ENCODE results near the gene STAG1. TPM values are rescaled to one million over a fixed set of nuclear protein-coding genes. Genes with fewer than 3 reads are reported as not detected.
A peak's percentile ranks its signal among the peaks of the same experiment; 100 is the strongest.

The STAG1 gene
- total and polyA plus RNA-seq, 2 of the 13 experiments (the other 11 are each of a cell fraction or from before 2014, with no cell fraction given), result 6.2 to 25.9 TPM

DNA sequence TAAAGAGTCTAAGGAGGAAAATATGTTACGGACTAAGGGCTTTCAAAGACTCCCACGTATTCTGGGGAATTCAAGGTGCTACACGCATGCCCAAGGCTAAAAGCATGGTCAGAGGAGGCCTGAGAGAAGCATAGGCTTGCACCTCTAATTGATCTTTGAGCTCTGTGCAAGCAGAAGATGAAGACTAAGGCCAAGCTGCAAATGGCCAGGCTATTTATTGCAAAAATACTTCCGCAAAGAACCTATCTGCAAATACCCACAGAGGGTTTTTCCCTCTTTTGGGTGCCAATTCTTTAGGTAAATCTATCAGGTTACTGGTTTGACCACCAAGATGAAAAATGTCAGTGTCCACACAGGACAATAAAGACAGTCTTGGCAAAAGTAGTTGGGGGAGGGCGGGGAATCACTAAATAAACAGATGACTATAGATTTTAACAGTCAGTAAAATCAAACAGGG, 119.5 kb downstream of the STAG1 start:
- no peaks in the 10 kb centered on the region for H3K27me3 ChIP-seq (ENCODE audit: control insufficient read depth in 1 of 2, insufficient read depth in 2 of 2, low read length in 2 of 2)
- H3K4me1 ChIP-seq (ENCODE audit: insufficient read depth, low read length), result peaks cover 26% of the 10 kb centered on the region
- FAIRE-seq (peak; percentile 75), DNase-seq (ENCODE audit: low spot score) (peak; percentile 80), ATAC-seq (peak; percentile 82)
- no peak overlapping the region; a peak in 1 of 6 replicates for H3K4me3 ChIP-seq (replicated peaks in 1 of 3; ENCODE audit: insufficient read depth in 1 of 3, low read depth in 2 of 3, low read length in 3 of 3)
- H3K36me3 ChIP-seq (replicated peaks in 1 of 2; ENCODE audit: control insufficient read depth in 1 of 2, insufficient read depth in 2 of 2, low read length in 2 of 2), result peaks cover 0 to 3% of the 10 kb centered on the region in 2 experiments; a peak in 1 of 5 replicates
- POLR2A ChIA-PET, result interaction anchor here (1.2 kb wide), 1 partner anchor 120 kb away, joined by 8 read pairs; the partner anchor contains the start of gene STAG1
- WGBS (ENCODE audit: low lambda C conversion rate), result 54% methylated on average over 5 of the region's 5 CpGs
- no peaks in the 10 kb centered on the region; the same call in 1 of the 2 replicates for H4K20me1 ChIP-seq (ENCODE audit: insufficient read depth, low read length)
- intact Hi-C loops (cut with micrococcal nuclease; ENCODE audit: unreplicated experiment), result loop anchor here (5.0 kb wide), 2 partner anchors 45 to 120 kb away; partner anchors contain the start of gene STAG1
- H3K4me2 ChIP-seq (ENCODE audit: low read depth, low read length), result peak overlapping the region; percentile 50
- in situ Hi-C loops (cut with HindIII; ENCODE audit: extremely low pct_ligation_motif_present, low pct_unique_long_range_greater_than_20kb), result no loop called here
- peaks cover 44% of the 10 kb centered on the region for H3K79me2 ChIP-seq (ENCODE audit: insufficient read depth, low read length)
- peak overlapping the region; percentile 64 for H3K27ac ChIP-seq (ENCODE audit: extremely low read length, insufficient read depth, low read length)
- H2AFZ ChIP-seq (ENCODE audit: low read length), result no peak overlapping the region
- H3K9ac ChIP-seq (ENCODE audit: insufficient read depth, low read depth, low read length), result no peak overlapping the region
- H3K9me3 ChIP-seq (ENCODE audit: low read length), result no peaks in the 10 kb centered on the region
- CTCF ChIA-PET (ENCODE audit: low intra/inter-chr PET ratio, low total read pairs), result no interaction called here
- BruUV-seq (replicated peaks), result no TSS peak
- no peak for TF ChIP-seq HMG20B (CRISPR knock-in tag; conservative IDR thresholded peaks at IDR 0.05)
- TF ChIP-seq, protein P1, sequence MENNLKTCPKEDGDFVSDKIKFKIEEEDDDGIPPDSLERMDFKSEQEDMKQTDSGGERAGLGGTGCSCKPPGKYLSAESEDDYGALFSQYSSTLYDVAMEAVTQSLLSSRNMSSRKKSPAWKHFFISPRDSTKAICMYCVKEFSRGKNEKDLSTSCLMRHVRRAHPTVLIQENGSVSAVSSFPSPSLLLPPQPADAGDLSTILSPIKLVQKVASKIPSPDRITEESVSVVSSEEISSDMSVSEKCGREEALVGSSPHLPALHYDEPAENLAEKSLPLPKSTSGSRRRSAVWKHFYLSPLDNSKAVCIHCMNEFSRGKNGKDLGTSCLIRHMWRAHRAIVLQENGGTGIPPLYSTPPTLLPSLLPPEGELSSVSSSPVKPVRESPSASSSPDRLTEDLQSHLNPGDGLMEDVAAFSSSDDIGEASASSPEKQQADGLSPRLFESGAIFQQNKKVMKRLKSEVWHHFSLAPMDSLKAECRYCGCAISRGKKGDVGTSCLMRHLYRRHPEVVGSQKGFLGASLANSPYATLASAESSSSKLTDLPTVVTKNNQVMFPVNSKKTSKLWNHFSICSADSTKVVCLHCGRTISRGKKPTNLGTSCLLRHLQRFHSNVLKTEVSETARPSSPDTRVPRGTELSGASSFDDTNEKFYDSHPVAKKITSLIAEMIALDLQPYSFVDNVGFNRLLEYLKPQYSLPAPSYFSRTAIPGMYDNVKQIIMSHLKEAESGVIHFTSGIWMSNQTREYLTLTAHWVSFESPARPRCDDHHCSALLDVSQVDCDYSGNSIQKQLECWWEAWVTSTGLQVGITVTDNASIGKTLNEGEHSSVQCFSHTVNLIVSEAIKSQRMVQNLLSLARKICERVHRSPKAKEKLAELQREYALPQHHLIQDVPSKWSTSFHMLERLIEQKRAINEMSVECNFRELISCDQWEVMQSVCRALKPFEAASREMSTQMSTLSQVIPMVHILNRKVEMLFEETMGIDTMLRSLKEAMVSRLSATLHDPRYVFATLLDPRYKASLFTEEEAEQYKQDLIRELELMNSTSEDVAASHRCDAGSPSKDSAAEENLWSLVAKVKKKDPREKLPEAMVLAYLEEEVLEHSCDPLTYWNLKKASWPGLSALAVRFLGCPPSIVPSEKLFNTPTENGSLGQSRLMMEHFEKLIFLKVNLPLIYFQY (CRISPR knock-in tag; IDR thresholded peaks at IDR 0.05; ENCODE audit: borderline replicate concordance), result no peak
- TF ChIP-seq ZZZ3 (CRISPR knock-in tag; IDR thresholded peaks at IDR 0.05; ENCODE audit: borderline replicate concordance), result no peak
- TF ChIP-seq SAP130 (CRISPR knock-in tag; IDR thresholded peaks at IDR 0.05; ENCODE audit: low read depth), result 0 out of 2 replicates have a peak, but pooled peaks have one; percentile 24
- 0 out of 2 replicates have a peak, but pooled peaks have one; percentile 8 for TF ChIP-seq FOSL2 (CRISPR knock-in tag; IDR thresholded peaks at IDR 0.05)
- TF ChIP-seq ZNF17 (CRISPR knock-in tag; IDR thresholded peaks at IDR 0.05), result no peak
- TF ChIP-seq ZNF644 (CRISPR knock-in tag; IDR thresholded peaks at IDR 0.05; ENCODE audit: low read depth), result peak; percentile 34; the same call in 1 of the 2 replicates
- TF ChIP-seq ZFP37 (CRISPR knock-in tag; IDR thresholded peaks at IDR 0.05; ENCODE audit: borderline replicate concordance), result no peak
- peak; percentile 79 for TF ChIP-seq HNF4A (CRISPR knock-in tag; IDR thresholded peaks at IDR 0.05)
- 0 out of 2 replicates have a peak, but pooled peaks have one; percentile 22 for TF ChIP-seq MEF2D (CRISPR knock-in tag; IDR thresholded peaks at IDR 0.05)
- TF ChIP-seq, protein P2, sequence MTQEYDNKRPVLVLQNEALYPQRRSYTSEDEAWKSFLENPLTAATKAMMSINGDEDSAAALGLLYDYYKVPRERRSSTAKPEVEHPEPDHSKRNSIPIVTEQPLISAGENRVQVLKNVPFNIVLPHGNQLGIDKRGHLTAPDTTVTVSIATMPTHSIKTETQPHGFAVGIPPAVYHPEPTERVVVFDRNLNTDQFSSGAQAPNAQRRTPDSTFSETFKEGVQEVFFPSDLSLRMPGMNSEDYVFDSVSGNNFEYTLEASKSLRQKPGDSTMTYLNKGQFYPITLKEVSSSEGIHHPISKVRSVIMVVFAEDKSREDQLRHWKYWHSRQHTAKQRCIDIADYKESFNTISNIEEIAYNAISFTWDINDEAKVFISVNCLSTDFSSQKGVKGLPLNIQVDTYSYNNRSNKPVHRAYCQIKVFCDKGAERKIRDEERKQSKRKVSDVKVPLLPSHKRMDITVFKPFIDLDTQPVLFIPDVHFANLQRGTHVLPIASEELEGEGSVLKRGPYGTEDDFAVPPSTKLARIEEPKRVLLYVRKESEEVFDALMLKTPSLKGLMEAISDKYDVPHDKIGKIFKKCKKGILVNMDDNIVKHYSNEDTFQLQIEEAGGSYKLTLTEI (CRISPR knock-in tag; conservative IDR thresholded peaks at IDR 0.05), result no peak
- peak; percentile 33; the same call in 1 of the 2 replicates for TF ChIP-seq PHF21A (CRISPR knock-in tag; IDR thresholded peaks at IDR 0.05)
- TF ChIP-seq, protein P3, sequence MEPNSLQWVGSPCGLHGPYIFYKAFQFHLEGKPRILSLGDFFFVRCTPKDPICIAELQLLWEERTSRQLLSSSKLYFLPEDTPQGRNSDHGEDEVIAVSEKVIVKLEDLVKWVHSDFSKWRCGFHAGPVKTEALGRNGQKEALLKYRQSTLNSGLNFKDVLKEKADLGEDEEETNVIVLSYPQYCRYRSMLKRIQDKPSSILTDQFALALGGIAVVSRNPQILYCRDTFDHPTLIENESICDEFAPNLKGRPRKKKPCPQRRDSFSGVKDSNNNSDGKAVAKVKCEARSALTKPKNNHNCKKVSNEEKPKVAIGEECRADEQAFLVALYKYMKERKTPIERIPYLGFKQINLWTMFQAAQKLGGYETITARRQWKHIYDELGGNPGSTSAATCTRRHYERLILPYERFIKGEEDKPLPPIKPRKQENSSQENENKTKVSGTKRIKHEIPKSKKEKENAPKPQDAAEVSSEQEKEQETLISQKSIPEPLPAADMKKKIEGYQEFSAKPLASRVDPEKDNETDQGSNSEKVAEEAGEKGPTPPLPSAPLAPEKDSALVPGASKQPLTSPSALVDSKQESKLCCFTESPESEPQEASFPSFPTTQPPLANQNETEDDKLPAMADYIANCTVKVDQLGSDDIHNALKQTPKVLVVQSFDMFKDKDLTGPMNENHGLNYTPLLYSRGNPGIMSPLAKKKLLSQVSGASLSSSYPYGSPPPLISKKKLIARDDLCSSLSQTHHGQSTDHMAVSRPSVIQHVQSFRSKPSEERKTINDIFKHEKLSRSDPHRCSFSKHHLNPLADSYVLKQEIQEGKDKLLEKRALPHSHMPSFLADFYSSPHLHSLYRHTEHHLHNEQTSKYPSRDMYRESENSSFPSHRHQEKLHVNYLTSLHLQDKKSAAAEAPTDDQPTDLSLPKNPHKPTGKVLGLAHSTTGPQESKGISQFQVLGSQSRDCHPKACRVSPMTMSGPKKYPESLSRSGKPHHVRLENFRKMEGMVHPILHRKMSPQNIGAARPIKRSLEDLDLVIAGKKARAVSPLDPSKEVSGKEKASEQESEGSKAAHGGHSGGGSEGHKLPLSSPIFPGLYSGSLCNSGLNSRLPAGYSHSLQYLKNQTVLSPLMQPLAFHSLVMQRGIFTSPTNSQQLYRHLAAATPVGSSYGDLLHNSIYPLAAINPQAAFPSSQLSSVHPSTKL (CRISPR knock-in tag; IDR thresholded peaks at IDR 0.05), result peak; percentile 54
- TF ChIP-seq ETV5 (CRISPR knock-in tag; IDR thresholded peaks at IDR 0.05; ENCODE audit: borderline replicate concordance), result peak; percentile 20; the same call in 1 of the 2 replicates
- peak; percentile 26; the same call in 1 of the 2 replicates for TF ChIP-seq MED1 (CRISPR knock-in tag; IDR thresholded peaks at IDR 0.05)

All from HepG2 (cell line).